Testis (tissue), 3 donors: ENCODE measurements around the gene ZDHHC16. TPM values are rescaled to one million over a fixed set of nuclear protein-coding genes. Genes with fewer than 3 reads are reported as not detected.
"Not testable (repeated sequence)": the region's sequence is repeated elsewhere in the genome, so short reads cannot be mapped to it uniquely, and the experiment has no call there.

ENCODE experiments used
- DNase-seq: peaks from one replicate; pipeline ENCODE4 v3.0.0-alpha.2; 2019
- H3K27ac ChIP-seq, 2 donors: fragments of 200-600 bp; sonication (generic); one replicate each; pipeline ENCODE4 v1.5.1; 2019
- H3K27me3 ChIP-seq: fragments of 200-600 bp; sonication (generic); one replicate; pipeline ENCODE4 v1.5.1; 2019
- H3K36me3 ChIP-seq: fragments of 200-600 bp; sonication (generic); one replicate; pipeline ENCODE4 v1.5.1; 2017; ENCODE audit warnings: low read depth; ENCODE audit errors: missing control alignments
- H3K4me1 ChIP-seq: fragments of 200-600 bp; sonication (generic); one replicate; pipeline ENCODE4 v1.5.1; 2019
- H3K4me3 ChIP-seq, 2 donors: fragments of 200-600 bp; sonication (generic); one replicate each; pipeline ENCODE4 v1.5.1; 2017 to 2019
- H3K9me3 ChIP-seq: fragments of 200-600 bp; sonication (generic); one replicate; pipeline ENCODE4 v1.5.1; 2017
- CTCF ChIP-seq, 3 experiments: fragments of 450-650 bp in 2 of 3; fragments of 200-600 bp in 1 of 3; sonication (generic) in 1 of 3; IDR thresholded peaks; one replicate each; pipeline ENCODE4 v1.5.1; 2016 to 2019; ENCODE audit warnings: antibody characterized with exemption in 3 of 3, mild to moderate bottlenecking in 2 of 3, moderate library complexity in 1 of 3
- POLR2A ChIP-seq: fragments of 450-650 bp; IDR thresholded peaks from one replicate; pipeline ENCODE4 v1.6.1; 2017; ENCODE audit warnings: antibody characterized with exemption, mild to moderate bottlenecking, moderate library complexity
- WGBS, 2 donors: methylation state at CpG; one replicate each; pipeline ENCODE4 v1.1.5; 2018; 5-methylcytosine and 5-hydroxymethylcytosine counted together
- intact Hi-C: fragments of 100-400 bp; cut with DNase I; formaldehyde crosslinking; loops from one replicate; pipeline ENCODE4 v1.15.1; 2023; ENCODE audit warnings: low total_unique reads
- polyA plus RNA-seq: library from polyadenylated mRNA; stranded (reverse); fragments of 350-450 nt; fragmentation: Illumina TruSeq; extraction: RNeasy Lipid Tissue Mini Kit (QIAGEN cat#74804); gene quantifications from one replicate; pipeline ENCODE4 v1.2.3, GENCODE V29; 2014; ENCODE audit warnings: low read depth, low replicate concordance; ENCODE audit not compliant: insufficient read depth
- total RNA-seq, 2 donors: library from RNA; depleted of rRNA; stranded (reverse); fragments of >200 nt; gene quantifications; one replicate each; pipeline ENCODE4 v1.2.3, GENCODE V29; 2016

ZDHHC16 gene
- total and polyA plus RNA-seq, 3 donors from 2014 or later: 40.5 to 58.0 (median 42.8) TPM

GRCh38 chr10:97404044-97404443 is 41.9 kb upstream of the ZDHHC16 start:
- H3K4me3 ChIP-seq: no peak overlapping the region
- TF ChIP-seq POLR2A: no peak
- no peak for TF ChIP-seq CTCF (IDR thresholded peaks at IDR 0.05)
- H3K27ac ChIP-seq: no peak overlapping the region
- no peaks in the 10 kb centered on the region for H3K27me3 ChIP-seq
- H3K9me3 ChIP-seq: no peaks in the 10 kb centered on the region
- H3K4me1 ChIP-seq: peaks cover 15% of the 10 kb centered on the region
- intact Hi-C loops: no loop called here
- no peaks in the 10 kb centered on the region for H3K36me3 ChIP-seq
- no peak for DNase-seq

DNA sequence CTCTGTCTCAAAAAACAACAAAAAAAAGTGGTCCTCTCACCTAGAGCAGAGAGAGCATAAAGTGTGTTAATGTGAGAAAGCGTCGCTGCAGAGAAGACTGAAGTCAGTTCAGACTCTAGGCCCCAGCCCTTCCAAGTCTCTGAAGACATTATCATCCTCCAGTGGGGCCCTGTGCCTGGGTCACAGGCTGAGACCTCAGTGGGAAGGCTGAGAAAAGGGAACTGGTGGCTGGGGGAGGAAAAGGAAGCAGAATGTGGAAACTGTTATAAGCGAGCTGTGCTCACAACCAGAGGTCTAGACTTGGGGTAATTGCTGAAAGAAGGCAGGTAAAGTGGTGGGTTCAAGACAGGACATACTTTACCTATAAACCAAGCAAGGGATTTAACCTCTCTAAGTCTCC is 39.9 kb upstream of the ZDHHC16 start:
- TF ChIP-seq POLR2A (no peak), CTCF (IDR thresholded peaks at IDR 0.05) (no peak)
- Histone ChIP-seq H3K4me3 (no peak overlapping the region), H3K27ac (no peak overlapping the region), H3K36me3 (no peaks in the 10 kb centered on the region), H3K27me3 (no peaks in the 10 kb centered on the region), H3K4me1 (peaks cover 7% of the 10 kb centered on the region), H3K9me3 (no peaks in the 10 kb centered on the region)
- DNase-seq: no peak
- intact Hi-C loops: no loop called here
- WGBS, 2 donors: 82 to 94% methylated on average over 3 of the region's 3 CpGs

GRCh38 chr10:97406483-97406882 is 39.5 kb upstream of the ZDHHC16 start:
- 85 to 93% methylated on average over 7 of the region's 7 CpGs for WGBS, 2 donors

DNA sequence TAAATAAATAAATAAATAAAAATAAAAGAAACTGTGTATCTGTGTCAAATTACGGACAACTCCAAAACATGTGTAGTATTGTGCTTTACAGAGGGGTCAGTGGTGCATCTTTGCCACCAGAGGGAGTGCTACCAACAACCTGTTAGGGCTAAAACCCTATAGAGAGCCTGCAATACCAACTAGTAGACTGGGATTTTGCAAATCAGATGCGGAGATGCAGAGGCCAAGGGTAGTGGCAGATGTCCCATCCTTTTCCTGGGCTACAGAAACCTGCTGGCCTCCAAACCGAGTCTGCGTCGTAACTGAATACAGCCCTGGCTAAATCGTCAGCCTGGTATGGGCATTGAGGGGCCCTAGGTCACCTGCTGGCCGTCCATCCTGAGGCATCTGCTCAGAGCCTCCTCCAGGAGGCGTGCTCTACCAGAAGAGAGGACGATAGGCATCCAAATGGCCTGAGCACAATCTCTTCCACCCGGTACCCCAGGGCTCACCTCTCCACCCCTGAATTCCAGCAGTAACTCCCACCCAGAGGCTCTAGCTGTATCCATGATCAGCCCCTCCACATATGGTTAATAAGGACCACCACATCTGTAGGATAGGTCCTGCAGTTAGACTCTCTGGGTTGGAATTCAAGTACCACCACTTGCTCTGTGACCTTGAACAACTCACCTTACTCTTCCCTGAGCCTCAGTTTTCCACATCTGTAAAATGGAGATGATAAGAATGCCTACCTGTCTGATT is 38.6 kb upstream of the ZDHHC16 start:
- Histone ChIP-seq H3K27me3 (no peaks in the 10 kb centered on the region), H3K36me3 (no peaks in the 10 kb centered on the region), H3K27ac (no peak overlapping the region), H3K4me3 (no peak overlapping the region), H3K4me1 (peaks cover 12% of the 10 kb centered on the region), H3K9me3 (no peaks in the 10 kb centered on the region)
- 20 to 33% methylated on average over 5 to 10 of the region's 10 CpGs for WGBS, 2 donors
- TF ChIP-seq CTCF (IDR thresholded peaks at IDR 0.05): peak; percentile 74 to 82 (median 80)
- TF ChIP-seq POLR2A: no peak
- intact Hi-C loops: no loop called here
- DNase-seq: peak; percentile 75

More at GRCh38 chr10:97406483-97406882, 39.5 kb upstream of the ZDHHC16 start:
- intact Hi-C loops, H3K27me3 ChIP-seq, H3K36me3 ChIP-seq, DNase-seq, H3K27ac ChIP-seq, H3K4me1 ChIP-seq, H3K4me3 ChIP-seq, H3K9me3 ChIP-seq: not testable (repeated sequence)

DNA sequence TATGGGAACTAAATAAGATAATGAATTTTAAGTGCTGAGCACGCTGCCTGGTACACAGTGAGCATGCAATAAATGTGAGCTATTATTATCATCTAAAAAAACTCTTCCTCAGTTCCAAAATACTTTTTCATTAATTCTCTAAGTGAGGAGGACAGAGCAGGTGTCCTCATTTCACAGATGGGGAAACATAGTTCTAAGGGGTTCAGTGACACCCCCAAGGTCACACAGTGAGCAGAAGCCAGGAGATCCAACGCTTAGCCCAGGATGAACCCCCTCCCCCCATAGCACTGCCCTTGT is 38.1 kb upstream of the ZDHHC16 start:
- Histone ChIP-seq H3K27ac (no peak overlapping the region), H3K4me1 (peaks cover 12% of the 10 kb centered on the region), H3K9me3 (no peaks in the 10 kb centered on the region), H3K27me3 (no peaks in the 10 kb centered on the region), H3K36me3 (no peaks in the 10 kb centered on the region), H3K4me3 (no peak overlapping the region)
- no peak for DNase-seq
- WGBS, 2 donors: 73 to 92% methylated on average over 2 of the region's 2 CpGs
- intact Hi-C loops: no loop called here
- TF ChIP-seq POLR2A (no peak), CTCF (IDR thresholded peaks at IDR 0.05) (no peak)
